HepG2 (cell line): Measurements from ENCODE around the gene NDUFV1.

Experiments
- ATF6 ChIP-seq: sonication (generic); formaldehyde crosslinking; conservative IDR thresholded peaks from 2 replicates; pipeline ENCODE4 v1.4.0; 2020; ENCODE audit warnings: missing genetic modification reagents
- CTCF ChIP-seq: sonication (generic); formaldehyde crosslinking; IDR thresholded peaks from 2 replicates; pipeline ENCODE4 v1.5.0; 2020; ENCODE audit warnings: mild to moderate bottlenecking, missing genetic modification reagents, moderate library complexity
- EP300 ChIP-seq, 3 experiments: sonication (generic) in 1 of 3; formaldehyde crosslinking in 1 of 3; IDR thresholded peaks; 2 replicates each; pipeline versions ENCODE4 v1.5.1 to v1.6.1; 2011 to 2020; ENCODE audit warnings: low read depth in 2 of 3, low read length in 2 of 3, borderline replicate concordance in 1 of 3, improper control_type of control experiment in 1 of 3, mild to moderate bottlenecking in 1 of 3, missing genetic modification reagents in 1 of 3, moderate library complexity in 1 of 3
- FOXM1 ChIP-seq: sonication (generic); formaldehyde crosslinking; IDR thresholded peaks from 2 replicates; pipeline ENCODE4 v1.5.0; 2020; ENCODE audit warnings: missing genetic modification reagents
- HMG20B ChIP-seq: conservative IDR thresholded peaks from 2 replicates; pipeline ENCODE4 v1.6.1; 2016; ENCODE audit warnings: missing genetic modification reagents, missing compliant biosample characterization
- KDM5A ChIP-seq: fragments of 200-600 bp; sonication (generic); IDR thresholded peaks from 2 replicates; pipeline ENCODE4 v1.7.0; 2018; ENCODE audit warnings: antibody characterized with exemption, mild to moderate bottlenecking, low read length, borderline replicate concordance
- MYC ChIP-seq: sonication (generic); formaldehyde crosslinking; IDR thresholded peaks from 2 replicates; pipeline ENCODE4 v1.9.0; 2021; ENCODE audit warnings: missing genetic modification reagents, borderline replicate concordance
- TOE1 ChIP-seq: sonication (generic); formaldehyde crosslinking; IDR thresholded peaks from 2 replicates; pipeline ENCODE4 v1.4.0; 2020; ENCODE audit warnings: mild to moderate bottlenecking, missing genetic modification reagents
- ZNF138 ChIP-seq: sonication (generic); formaldehyde crosslinking; IDR thresholded peaks from 2 replicates; pipeline ENCODE4 v1.5.0; 2020; ENCODE audit warnings: mild to moderate bottlenecking, low read depth, missing genetic modification reagents
- TF ChIP-seq, protein P1 (sequence below): sonication (generic); formaldehyde crosslinking; IDR thresholded peaks from 2 replicates; pipeline ENCODE4 v1.5.1; 2020; ENCODE audit warnings: missing genetic modification reagents, mild to moderate bottlenecking, borderline replicate concordance

- TF ChIP-seq KDM5A (no peak), TOE1 (no peak), HMG20B (CRISPR knock-in tag) (no peak), ZNF138 (CRISPR knock-in tag) (no peak), FOXM1 (no peak), CTCF (no peak), EP300 (IDR thresholded peaks at IDR 0.05; ENCODE audit: low read depth in 2 of 2, low read length in 2 of 2) (no peak), EP300 (CRISPR knock-in tag; IDR thresholded peaks at IDR 0.05; ENCODE audit: borderline replicate concordance) (no peak), ATF6 (CRISPR knock-in tag) (no peak), MYC (CRISPR knock-in tag) (no peak)
- TF ChIP-seq, protein P1, sequence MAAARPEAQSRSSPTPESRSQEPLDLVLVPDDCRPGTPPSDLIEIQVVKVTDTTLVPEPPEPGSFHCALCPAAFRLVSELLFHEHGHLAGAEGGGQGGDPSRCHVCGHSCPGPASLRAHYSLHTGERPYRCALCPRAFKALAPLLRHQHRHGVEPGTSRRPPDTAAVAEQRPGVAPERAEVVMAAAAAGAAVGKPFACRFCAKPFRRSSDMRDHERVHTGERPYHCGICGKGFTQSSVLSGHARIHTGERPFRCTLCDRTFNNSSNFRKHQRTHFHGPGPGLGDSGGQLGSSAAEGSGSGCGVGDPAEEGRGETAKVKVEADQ = no peak
These were observed 32.7 kb downstream of the NDUFV1 start, which contains the start of gene TBX10 for GRCh38 chr11:67639438-67639859.
